Islet precursor cell (in vitro differentiated cells): ENCODE results near the gene DSC3.
A peak's percentile ranks its signal among the peaks of the same experiment; 100 is the strongest.

Source experiments
- DNase-seq: peaks from one replicate; pipeline ENCODE4 v3.0.0-alpha.2; 2018

DSC3 gene

GRCh38 chr18:31042406-31043181 lies at the start of gene DSC3:
TSS of gene DSC3 (minus strand) at chr18:31042742. CDS start at chr18:31042660, 82 bp downstream.
- peak; percentile 85 for DNase-seq

GRCh38 chr18:31091350-31091749 lies 48.8 kb upstream of the DSC3 start:
- no peak for DNase-seq

GRCh38 chr18:31088532-31088931 lies 46.0 kb upstream of the DSC3 start:
- no peak for DNase-seq

- no peak for DNase-seq
These were observed 37.4 kb upstream of the DSC3 start for GRCh38 chr18:31079973-31080372.

GRCh38 chr18:31077878-31078277 lies 35.3 kb upstream of the DSC3 start:
- no peak for DNase-seq

GRCh38 chr18:31072175-31072574 lies 29.6 kb upstream of the DSC3 start:
- DNase-seq: no peak

GRCh38 chr18:31070206-31070605 lies 27.7 kb upstream of the DSC3 start:
- no peak for DNase-seq

GRCh38 chr18:31066266-31066665 lies 23.7 kb upstream of the DSC3 start:
- DNase-seq: no peak

- no peak for DNase-seq
These were observed 22.7 kb upstream of the DSC3 start for GRCh38 chr18:31065036-31065773.

GRCh38 chr18:31064130-31064529 lies 21.6 kb upstream of the DSC3 start:
- no peak for DNase-seq

GRCh38 chr18:31061945-31062344 lies 19.4 kb upstream of the DSC3 start:
- DNase-seq: no peak

- no peak for DNase-seq
These were observed 16.4 kb upstream of the DSC3 start for GRCh38 chr18:31058897-31059296.

GRCh38 chr18:31057917-31058316 lies 15.4 kb upstream of the DSC3 start:
- no peak for DNase-seq

GRCh38 chr18:31057051-31057450 lies 14.5 kb upstream of the DSC3 start:
- DNase-seq: no peak

- DNase-seq: no peak
These were observed 13.8 kb upstream of the DSC3 start for GRCh38 chr18:31056296-31056695.

GRCh38 chr18:31050635-31051034 lies 8.1 kb upstream of the DSC3 start:
- no peak for DNase-seq

- no peak for DNase-seq
These were observed 6.6 kb upstream of the DSC3 start for GRCh38 chr18:31049189-31049588.

- DNase-seq: no peak
These were observed 5.7 kb upstream of the DSC3 start for GRCh38 chr18:31048216-31048615.

- DNase-seq: no peak
These were observed 4.4 kb upstream of the DSC3 start for GRCh38 chr18:31046916-31047315.

GRCh38 chr18:31045599-31045998 lies 3.1 kb upstream of the DSC3 start:
- DNase-seq: no peak

GRCh38 chr18:31044926-31045325 lies 2.4 kb upstream of the DSC3 start:
- no peak for DNase-seq

GRCh38 chr18:31043709-31044108 lies 1.2 kb upstream of the DSC3 start:
- no peak for DNase-seq

GRCh38 chr18:31042084-31042405 lies 497 bp downstream of the DSC3 start:
- no peak for DNase-seq

GRCh38 chr18:31041271-31042083 lies 1.1 kb downstream of the DSC3 start:
- peak; percentile 63 for DNase-seq
